ENCODE measurements around the gene VPS35L. TPM values are rescaled to one million over a fixed set of nuclear protein-coding genes. Genes with fewer than 3 reads are reported as not detected.

The VPS35L gene
- total and polyA plus RNA-seq, 2 of the 13 experiments (the other 11 are each of a cell fraction or from before 2014, with no cell fraction given), result 1.4 to 1.6 TPM

- TF ChIP-seq ZNF710 (CRISPR knock-in tag; IDR thresholded peaks at IDR 0.05; ENCODE audit: borderline replicate concordance) (peak; percentile 65; the same call in 1 of the 2 replicates), TBL1XR1 (IDR thresholded peaks at IDR 0.05; ENCODE audit: borderline replicate concordance, low read length, partially characterized antibody) (no peak), RCOR2 (CRISPR knock-in tag; IDR thresholded peaks at IDR 0.05) (peak; percentile 81; the same call in 1 of the 2 replicates), HDAC1 (CRISPR knock-in tag; IDR thresholded peaks at IDR 0.05) (peak; percentile 79), EHMT2 (IDR thresholded peaks at IDR 0.05; ENCODE audit: borderline replicate concordance, low read depth, low read length) (peak; percentile 61; the same call in 1 of the 2 replicates), RERE (CRISPR knock-in tag; IDR thresholded peaks at IDR 0.05; ENCODE audit: low read depth) (peak; percentile 73; the same call in 1 of the 2 replicates), ZNF879 (CRISPR knock-in tag; IDR thresholded peaks at IDR 0.05) (no peak), ZFP37 (CRISPR knock-in tag; IDR thresholded peaks at IDR 0.05; ENCODE audit: borderline replicate concordance) (no peak), AGO1 (IDR thresholded peaks at IDR 0.05; ENCODE audit: low read depth, low read length, poor library complexity, severe bottlenecking) (no peak), ZGPAT (CRISPR knock-in tag; IDR thresholded peaks at IDR 0.05) (peak; percentile 98), MAF1 (CRISPR knock-in tag; IDR thresholded peaks at IDR 0.05; ENCODE audit: borderline replicate concordance) (no peak), XBP1 (CRISPR knock-in tag; IDR thresholded peaks at IDR 0.05) (no peak), KLF6 (CRISPR knock-in tag; IDR thresholded peaks at IDR 0.05) (peak; percentile 88), ZNF362 (CRISPR knock-in tag; IDR thresholded peaks at IDR 0.05; ENCODE audit: borderline replicate concordance) (peak; percentile 51; the same call in 1 of the 2 replicates)
- TF ChIP-seq, protein P1, sequence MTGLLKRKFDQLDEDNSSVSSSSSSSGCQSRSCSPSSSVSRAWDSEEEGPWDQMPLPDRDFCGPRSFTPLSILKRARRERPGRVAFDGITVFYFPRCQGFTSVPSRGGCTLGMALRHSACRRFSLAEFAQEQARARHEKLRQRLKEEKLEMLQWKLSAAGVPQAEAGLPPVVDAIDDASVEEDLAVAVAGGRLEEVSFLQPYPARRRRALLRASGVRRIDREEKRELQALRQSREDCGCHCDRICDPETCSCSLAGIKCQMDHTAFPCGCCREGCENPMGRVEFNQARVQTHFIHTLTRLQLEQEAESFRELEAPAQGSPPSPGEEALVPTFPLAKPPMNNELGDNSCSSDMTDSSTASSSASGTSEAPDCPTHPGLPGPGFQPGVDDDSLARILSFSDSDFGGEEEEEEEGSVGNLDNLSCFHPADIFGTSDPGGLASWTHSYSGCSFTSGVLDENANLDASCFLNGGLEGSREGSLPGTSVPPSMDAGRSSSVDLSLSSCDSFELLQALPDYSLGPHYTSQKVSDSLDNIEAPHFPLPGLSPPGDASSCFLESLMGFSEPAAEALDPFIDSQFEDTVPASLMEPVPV (CRISPR knock-in tag; IDR thresholded peaks at IDR 0.05), result no peak
- TF ChIP-seq, protein P2, sequence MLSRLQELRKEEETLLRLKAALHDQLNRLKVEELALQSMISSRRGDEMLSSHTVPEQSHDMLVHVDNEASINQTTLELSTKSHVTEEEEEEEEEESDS (CRISPR knock-in tag; IDR thresholded peaks at IDR 0.05; ENCODE audit: borderline replicate concordance), result 0 out of 2 replicates have a peak, but pooled peaks have one; percentile 57
Measured at GRCh38 chr16:19542138-19542821, 13.2 kb upstream of the VPS35L start (continued).

All from HepG2 (cell line).